GM21381 (cell line): ENCODE data around the gene USPL1.
A peak's percentile ranks its signal among the peaks of the same experiment; 100 is the strongest.

Experiments used
- ATAC-seq: cut with Tn5 transposase; IDR thresholded peaks from one replicate; pipeline ENCODE4 v1.9.1; 2021; ENCODE audit warnings: mild to moderate bottlenecking, moderate library complexity; ENCODE audit not compliant: unreplicated experiment

Gene USPL1

GRCh38 chr13:30696278-30697176 is 78.8 kb downstream of the USPL1 start:
- peak; percentile 64 for ATAC-seq

DNA sequence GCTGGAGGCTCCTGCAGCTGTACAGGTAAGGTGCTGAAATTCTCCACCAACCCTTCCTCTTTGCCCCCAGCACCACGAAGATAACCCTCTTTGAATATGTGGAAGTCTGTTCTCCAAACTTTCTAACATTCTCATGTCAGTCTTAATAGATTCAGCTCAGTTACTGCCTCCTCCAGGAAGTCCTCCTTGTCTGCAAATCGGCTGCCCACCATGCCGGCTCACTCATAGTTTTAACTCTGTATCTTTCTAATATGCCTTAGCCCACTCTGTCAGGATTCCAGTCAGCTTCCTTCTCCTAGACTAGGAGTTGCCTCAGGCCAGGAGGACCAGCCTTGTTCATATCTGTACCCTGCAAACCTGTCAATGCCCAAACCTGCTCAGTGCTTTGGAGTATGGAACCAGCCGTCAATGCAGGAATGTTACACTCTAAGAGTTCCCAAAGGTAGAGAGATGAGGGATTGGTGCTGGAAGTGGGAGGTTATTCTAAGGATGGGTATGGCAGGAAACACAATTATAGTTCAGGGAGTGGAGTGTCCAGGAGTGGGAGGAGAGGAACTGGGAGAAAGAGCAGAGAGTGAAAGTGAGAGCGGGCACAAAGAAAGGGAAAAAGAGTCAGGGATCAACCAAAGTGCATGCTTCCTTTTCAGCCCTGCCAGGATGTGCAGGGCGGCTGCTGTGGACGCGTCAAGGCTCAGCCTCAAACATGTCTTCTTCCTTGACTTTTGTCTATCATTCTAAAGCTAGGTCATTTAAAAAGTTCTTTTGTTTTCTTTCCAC is 79.6 kb downstream of the USPL1 start:
- no peak for ATAC-seq

GRCh38 chr13:30697996-30698401 is 80.3 kb downstream of the USPL1 start:
- no peak for ATAC-seq

GRCh38 chr13:30698488-30699005 is 80.8 kb downstream of the USPL1 start:
- no peak for ATAC-seq

DNA sequence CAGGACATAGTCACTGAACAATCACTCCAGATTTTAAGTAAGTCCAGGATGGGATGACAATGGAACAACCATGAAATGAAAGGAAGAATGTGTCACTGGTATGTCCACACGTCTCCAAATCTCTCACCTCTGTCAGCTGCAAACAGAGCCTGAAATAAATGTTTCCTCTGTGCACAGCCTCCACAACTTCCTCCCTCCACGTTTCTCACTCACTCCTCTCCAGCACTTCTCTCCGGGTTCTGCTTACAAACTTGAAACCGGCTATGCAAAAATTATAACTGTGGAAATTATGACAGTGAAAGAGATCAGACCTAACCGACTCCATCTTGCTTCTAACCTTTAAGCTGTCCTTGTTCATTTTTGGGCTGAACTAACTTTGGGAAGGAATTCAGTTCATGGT is 82.6 kb downstream of the USPL1 start:
- no peak for ATAC-seq

- ATAC-seq: no peak
These were observed 84.3 kb downstream of the USPL1 start for GRCh38 chr13:30702006-30702405.

DNA sequence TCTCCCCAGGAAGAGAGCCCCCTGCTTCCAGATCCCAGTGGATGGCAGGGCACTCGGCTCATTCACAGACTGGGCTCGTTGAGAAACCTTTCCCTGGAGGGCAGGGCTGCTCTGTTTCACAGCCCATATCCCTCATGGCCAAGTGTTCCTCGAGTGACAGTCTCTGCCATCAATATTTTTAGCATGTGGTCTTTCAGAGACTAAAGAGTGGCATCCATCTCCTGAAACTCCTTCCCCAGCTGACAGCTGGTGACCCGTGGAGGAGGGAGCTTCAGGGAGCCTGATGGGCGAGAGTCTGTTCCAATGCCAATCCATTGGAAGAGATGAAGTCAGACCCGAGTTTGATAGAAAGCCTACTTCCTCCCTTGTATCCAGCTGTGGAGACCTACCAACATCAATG is 86.9 kb downstream of the USPL1 start:
- ATAC-seq: no peak

GRCh38 chr13:30705680-30706079 is 88.0 kb downstream of the USPL1 start:
- no peak for ATAC-seq

GRCh38 chr13:30708541-30708940 is 90.8 kb downstream of the USPL1 start:
- no peak for ATAC-seq
